ENCODE data around the gene MRPL54.
A peak's percentile ranks its signal among the peaks of the same experiment; 100 is the strongest.

Gene MRPL54

DNA sequence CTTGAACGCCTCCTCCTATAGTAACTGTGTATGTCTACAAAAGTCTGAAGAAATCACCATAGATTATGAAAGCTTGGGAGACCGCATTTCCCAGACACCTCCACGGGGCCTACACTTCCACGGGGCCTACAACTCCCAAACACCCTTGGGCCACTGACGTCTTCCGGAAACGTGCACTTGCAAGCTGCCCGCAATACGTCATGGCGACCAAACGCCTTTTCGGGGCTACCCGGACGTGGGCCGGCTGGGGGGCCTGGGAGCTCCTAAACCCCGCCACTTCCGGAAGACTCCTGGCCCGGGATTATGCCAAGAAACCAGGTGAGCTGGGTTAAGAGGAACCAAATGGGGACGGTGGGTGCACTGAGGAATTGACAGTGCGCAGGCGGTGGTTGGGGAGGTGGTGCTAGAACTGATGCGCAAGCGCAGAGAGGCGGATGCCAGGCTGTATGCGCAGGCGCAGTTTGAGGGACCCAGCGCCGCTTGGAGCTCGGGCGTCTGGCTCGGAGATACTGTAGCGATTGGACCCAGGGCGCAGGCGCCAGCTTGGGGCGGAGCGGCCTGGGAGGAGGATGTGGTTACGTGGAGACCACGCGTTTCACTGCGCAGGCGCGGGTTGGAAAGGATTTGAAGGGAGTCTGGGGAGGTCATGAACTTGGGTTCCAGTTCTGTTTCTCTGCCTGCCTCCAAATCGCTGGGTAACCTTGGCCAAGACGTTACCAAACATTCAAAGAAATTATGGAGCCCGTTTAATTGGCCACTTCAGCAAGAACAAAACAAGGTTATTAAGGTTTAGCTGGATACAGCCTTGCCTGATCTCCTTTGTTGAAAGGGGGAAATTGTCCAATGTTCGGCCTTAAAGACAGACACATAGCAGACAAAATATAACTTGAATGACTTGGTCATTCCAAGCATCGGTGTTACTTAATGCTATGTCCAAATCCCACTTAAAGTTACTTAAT is at the start of gene MRPL54:
MRPL54 (plus strand) TSS at position 182 of the 959 bp plus-strand sequence; CDS start at position 201, 19 bp downstream.
- peak; percentile 97 to 98 for DNase-seq

DNA sequence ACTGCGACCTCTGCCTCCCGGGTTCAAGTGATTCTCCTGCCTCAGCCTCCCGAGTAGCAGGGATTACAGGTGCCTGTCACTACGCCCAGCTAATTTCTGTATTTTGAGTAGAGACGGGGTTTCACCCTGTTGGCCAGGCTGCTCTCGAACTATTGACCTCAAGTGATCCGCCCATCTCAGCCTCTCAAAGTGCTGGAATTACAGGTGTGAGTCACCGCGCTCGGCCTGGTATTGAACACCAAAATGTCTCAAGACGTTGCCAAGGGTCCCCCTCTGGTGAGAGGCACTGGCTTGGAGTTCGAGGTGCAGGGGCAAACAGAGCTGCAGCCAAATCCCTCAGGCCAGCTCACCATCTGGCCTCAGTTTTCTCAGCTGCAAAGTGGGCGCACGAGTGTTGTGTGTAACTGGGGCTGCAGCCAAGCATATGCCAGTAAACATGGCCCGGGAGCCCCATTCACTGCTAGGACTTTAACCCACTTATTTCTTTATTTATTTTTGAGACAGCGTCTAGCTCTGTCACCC is 46.3 kb upstream of the MRPL54 start:
- no peak for DNase-seq

DNA sequence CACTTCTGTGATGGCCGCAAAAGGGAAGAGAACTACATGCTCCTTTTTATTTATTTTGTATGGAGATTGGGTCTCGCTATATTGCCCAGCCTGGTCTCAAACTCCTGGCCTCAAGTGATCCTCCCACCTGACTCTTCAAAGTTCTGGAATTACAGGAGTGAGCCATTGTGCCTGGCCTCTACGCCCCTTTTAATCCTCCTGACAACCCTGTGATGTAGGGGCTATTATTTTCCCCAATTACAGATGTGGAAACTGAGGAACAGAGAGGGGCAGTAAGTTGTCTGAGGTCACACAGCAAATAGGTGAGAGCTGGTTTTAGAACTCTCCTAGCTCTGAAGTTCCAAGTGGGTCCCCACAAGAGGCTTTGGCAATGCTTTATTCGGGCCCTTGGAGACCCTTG is 42.6 kb upstream of the MRPL54 start:
- DNase-seq = no peak

DNA sequence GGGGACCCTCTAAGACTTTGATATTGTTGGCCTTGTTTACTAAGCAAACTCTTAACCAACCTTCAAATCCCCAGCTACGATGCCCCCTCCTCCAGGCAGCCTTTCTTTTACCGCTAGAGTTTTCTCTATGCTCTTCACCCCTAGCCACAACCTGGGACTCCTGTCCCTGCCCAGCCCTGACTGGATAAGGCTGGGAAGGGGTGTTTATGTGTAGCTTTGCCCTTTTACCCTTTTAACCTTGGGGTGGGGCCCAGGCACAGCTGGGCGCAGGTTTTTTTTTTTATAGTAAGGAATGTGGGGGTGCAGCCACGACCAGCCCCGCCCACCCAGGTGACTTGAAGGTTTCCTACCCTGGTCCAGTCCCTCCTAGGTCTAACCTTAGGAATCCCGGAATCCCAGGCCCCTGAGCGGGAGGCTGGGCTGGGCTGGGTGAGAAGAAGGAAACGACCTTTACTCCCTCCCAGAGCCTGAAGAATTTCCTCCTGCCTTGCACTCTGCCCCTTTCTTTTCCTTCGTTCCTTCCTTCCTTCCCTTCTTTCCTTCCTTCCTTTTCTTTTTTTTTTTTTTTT is 42.0 kb upstream of the MRPL54 start:
- DNase-seq = no peak

DNA sequence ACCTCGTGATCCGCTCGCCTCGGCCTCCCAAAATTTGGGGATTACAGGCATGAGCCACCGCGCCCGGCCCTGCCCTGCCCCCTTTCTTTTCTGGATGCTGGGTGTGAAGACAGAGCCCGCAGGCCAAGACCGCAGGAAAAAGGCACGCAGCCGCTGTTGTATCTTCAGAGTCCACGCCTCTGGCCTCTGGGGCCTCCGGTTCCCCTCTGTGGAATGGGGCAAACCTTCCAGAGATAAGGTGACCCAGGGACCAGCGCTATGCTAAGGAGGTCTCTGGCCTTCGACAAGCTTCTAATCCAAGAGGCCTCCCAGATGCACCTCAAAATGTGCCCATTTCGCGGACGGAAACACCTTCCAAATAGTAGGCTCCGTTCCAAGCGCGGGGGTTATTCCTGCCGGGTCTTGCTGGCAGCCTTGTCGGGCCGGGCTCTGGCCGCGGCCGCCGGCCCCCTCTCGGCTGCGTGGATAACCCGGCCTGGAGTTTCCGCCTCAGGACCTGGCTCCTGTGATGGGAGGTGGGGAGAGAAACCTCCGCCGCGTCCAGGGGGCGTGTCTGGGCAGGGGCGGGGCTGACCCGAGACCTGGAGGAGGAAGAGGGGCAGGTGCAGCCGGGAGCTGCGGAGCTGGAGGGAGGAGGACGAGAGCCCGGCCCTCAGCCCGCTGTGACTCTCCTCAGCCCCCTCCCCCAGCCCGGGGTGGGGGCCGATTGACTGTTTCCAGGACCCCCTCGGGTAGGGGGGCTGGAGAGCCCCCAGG is 41.2 kb upstream of the MRPL54 start:
- DNase-seq = peak; percentile 83 to 84

DNA sequence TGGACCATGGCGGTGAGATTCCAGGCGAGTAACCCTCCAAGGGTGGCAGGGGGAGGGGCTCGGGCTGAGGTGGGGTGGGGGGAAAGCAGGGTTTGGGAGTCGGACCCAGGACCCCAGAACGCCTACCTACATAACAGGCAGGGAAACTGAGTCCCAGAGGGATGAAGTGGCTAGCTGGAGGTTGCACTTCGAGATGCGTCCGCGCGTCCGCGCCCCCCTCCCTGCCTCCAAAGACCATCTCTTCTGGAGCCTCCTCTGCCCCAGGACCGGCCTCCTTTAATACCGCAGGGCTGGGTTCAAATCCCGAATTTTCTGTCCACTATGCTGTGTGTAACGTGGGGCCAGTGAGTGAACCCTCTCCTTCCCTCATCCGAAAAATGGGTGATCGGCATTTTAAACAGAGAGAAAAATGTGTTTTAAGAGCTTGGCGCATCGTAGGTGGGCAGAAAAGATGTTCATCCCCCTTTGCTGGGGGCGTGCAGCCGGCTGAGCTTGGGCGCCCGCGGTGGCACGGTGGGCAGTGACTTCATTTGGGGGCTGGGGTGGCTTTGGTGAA is 40.5 kb upstream of the MRPL54 start:
- DNase-seq = no peak

GRCh38 chr19:3722443-3723109 is 39.9 kb upstream of the MRPL54 start:
- no peak for DNase-seq

DNA sequence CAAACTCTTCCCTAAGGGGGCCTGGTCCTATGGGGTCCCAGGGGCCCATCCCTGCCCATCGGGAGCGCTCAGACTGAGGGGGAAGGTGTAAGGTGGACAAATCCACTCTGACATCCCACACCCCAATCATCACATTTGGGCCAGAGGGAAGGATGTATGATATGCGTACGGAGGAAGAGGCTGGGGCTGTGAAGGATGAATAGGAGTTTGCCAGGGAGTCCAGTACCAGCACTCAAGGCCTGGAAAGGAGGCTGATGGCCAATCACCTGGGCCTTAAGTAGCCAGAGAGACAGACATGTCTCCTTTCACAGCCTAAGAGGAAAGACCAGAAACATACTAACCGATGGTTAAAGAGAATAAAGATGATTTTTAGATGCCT is 39.4 kb upstream of the MRPL54 start:
- DNase-seq = no peak

DNA sequence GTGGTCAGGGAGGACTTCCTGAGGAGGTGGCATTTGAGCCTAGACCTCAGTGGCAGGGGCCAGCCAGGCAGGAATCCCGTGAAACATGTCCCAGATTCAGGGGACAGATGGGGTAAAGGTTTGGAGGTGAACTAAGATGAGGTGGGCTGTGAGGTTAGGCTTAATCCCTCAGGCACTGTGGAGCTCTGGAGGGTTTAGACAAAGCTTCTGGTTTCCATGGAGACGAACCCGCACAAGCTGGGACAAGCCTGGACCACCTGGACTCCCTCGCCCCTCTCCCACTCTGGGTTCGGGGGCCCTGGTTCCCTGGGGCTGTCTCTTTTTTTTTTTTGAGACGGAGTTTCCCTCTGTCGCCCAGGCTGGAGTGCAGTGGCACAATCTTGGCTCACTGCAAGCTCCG is 38.6 kb upstream of the MRPL54 start:
- DNase-seq = no peak

DNA sequence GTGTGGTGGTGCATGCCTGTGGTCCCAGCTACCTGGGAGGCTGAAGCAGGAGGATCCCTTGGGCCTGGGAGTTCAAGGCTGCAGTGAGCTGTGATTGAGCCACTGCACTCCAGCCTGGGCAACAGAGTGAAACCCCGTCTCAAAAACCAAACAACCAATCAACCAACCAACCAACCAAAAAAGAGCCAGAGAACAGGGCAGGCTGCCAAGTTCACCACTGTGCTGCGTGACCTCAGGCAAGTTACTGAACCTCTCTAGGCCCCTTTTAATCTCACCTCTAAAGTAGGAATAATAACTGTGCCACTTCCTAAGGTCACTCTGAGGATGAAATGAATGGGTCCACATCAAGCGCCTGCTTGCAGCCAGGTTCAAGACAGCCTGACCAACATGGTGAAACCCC is 37.4 kb upstream of the MRPL54 start:
- no peak for DNase-seq

GRCh38 chr19:3725640-3726310 is 36.7 kb upstream of the MRPL54 start:
- DNase-seq = peak; percentile 58 to 60

DNA sequence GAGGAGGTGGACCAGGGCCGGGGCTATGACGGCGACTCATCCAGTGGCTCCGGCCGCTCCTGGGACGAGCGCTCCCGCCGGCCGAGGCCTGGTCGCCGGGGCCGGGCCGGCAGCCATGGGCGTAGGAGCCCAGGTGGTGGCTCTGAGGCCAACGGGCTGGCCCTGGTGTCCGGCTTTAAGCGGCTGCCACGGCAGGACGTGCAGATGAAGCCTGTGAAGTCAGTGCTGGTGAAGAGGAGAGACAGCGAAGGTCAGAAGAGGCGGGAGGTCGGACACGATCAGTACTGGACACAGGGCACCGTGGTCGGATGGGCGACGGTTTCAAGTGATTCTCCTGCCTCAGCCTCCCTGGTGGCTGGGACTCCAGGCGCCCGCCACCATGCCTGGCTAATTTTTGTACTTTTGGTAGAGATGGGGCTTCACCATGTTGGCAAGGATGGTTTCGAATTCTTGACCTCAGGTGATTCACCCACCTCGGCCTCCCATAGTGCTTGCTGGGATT is 32.0 kb upstream of the MRPL54 start:
- DNase-seq = no peak

GRCh38 chr19:3732108-3732507 is 30.4 kb upstream of the MRPL54 start:
- no peak for DNase-seq

GRCh38 chr19:3733549-3734309 is 28.8 kb upstream of the MRPL54 start:
- DNase-seq = no peak

DNA sequence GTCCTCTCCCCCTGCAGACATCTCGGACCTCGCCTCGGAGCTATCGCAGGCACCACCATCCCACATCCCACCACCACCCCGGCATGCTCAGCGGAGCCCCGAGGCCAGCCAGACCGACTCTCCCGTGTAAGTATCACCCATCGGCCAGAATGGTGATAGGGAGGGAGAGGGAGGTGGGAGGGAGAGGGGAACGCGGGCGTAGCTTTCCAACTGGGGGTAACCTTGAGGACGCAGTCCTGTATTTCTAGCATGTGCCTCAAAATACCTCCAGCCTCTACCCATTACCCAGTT is 28.2 kb upstream of the MRPL54 start:
- no peak for DNase-seq

- DNase-seq = no peak
Measured at GRCh38 chr19:3736106-3736724, 26.3 kb upstream of the MRPL54 start.

DNA sequence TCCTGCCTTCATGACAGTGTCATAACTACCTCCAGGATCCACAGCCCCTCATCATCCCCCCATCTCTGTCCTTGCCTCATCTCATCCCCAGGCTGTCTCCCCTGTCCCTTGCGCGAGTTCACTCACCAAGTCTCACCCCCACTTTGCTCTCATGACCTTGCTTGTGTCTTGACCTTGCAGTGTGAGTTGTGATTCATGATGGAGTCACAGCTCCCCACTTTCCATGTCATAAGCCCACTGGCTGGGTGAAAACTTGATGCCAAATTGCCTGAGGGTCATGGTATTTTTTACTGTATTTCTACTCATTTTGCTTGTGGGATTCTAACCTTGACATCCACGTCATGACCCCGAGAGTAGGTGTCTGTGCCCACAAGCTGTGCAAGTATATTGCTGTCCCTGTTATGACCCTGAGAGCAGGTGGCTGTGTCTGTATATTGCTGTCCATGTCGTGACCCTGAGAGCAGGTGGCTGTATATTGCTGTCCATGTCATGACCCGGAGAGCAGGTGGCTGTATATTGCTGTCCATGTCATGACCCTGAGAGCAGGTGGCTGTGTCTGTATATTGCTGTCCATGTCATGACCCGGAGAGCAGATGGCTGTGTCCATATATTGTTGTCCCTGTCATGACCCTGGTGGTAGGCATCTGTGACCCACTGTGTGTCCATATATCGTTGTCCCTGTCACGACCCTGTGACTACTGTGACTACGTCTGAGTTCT is 24.8 kb upstream of the MRPL54 start:
- no peak for DNase-seq

- no peak for DNase-seq
Measured at GRCh38 chr19:3738477-3739220, 23.8 kb upstream of the MRPL54 start.

DNA sequence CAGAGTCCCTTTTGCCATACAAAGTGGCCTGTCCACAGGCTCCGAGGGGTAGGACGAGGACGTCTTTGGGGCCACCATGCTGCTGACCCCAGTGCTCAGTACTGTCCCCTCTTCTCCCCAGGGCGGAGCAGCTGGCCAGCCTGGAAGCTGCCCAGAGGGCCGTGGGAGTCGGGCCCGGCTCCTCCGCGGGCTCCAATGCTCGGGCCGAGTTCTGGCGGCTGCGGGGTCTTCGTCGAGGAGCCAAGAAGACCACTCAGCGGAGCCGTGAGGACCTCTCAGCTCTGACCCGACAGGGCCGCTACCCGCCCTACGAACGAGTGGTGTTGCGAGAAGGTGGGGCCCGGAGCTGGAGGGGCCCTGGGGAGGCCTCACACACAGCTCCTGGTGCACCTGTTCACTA is 22.1 kb upstream of the MRPL54 start:
- DNase-seq = no peak

Data from NCI-H2081 (cell line).